Lower leg skin (tissue), 3 donors: ENCODE results near the gene WFDC1.

Experiments
- CTCF ChIP-seq, 3 donors: fragments of 450-650 bp; IDR thresholded peaks; one replicate each; pipeline ENCODE4 v1.5.1; 2016; ENCODE audit warnings: antibody characterized with exemption in 3 of 3, mild to moderate bottlenecking in 3 of 3, moderate library complexity in 2 of 3
- POLR2A ChIP-seq, 2 donors: fragments of 450-650 bp; IDR thresholded peaks; one replicate each; pipeline ENCODE4 v1.6.1; 2016 to 2017; ENCODE audit warnings: antibody characterized with exemption in 2 of 2, mild to moderate bottlenecking in 1 of 2, moderate library complexity in 1 of 2

- no peak for TF ChIP-seq CTCF (IDR thresholded peaks at IDR 0.05)
- no peak for TF ChIP-seq POLR2A (IDR thresholded peaks at IDR 0.05)
Observed at GRCh38 chr16:84359326-84359725, 64.6 kb downstream of the WFDC1 start.
